HL-60 (cell line): ENCODE measurements around the gene METTL9.

ENCODE experiments used
- CTCF ChIP-seq: IDR thresholded peaks from one replicate; pipeline ENCODE4 v1.5.1; 2011; ENCODE audit warnings: low read length, control low read depth, inconsistent platforms; ENCODE audit not compliant: insufficient read depth
- TF ChIP-seq, protein P1 (sequence below): IDR thresholded peaks from 2 replicates; pipeline ENCODE4 v1.6.1; 2012; ENCODE audit warnings: low read depth; ENCODE audit not compliant: insufficient replicate concordance

- no peak for TF ChIP-seq CTCF
- TF ChIP-seq, protein P1, sequence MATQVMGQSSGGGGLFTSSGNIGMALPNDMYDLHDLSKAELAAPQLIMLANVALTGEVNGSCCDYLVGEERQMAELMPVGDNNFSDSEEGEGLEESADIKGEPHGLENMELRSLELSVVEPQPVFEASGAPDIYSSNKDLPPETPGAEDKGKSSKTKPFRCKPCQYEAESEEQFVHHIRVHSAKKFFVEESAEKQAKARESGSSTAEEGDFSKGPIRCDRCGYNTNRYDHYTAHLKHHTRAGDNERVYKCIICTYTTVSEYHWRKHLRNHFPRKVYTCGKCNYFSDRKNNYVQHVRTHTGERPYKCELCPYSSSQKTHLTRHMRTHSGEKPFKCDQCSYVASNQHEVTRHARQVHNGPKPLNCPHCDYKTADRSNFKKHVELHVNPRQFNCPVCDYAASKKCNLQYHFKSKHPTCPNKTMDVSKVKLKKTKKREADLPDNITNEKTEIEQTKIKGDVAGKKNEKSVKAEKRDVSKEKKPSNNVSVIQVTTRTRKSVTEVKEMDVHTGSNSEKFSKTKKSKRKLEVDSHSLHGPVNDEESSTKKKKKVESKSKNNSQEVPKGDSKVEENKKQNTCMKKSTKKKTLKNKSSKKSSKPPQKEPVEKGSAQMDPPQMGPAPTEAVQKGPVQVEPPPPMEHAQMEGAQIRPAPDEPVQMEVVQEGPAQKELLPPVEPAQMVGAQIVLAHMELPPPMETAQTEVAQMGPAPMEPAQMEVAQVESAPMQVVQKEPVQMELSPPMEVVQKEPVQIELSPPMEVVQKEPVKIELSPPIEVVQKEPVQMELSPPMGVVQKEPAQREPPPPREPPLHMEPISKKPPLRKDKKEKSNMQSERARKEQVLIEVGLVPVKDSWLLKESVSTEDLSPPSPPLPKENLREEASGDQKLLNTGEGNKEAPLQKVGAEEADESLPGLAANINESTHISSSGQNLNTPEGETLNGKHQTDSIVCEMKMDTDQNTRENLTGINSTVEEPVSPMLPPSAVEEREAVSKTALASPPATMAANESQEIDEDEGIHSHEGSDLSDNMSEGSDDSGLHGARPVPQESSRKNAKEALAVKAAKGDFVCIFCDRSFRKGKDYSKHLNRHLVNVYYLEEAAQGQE, result no peak
These were observed 102.9 kb downstream of the METTL9 start for GRCh38 chr16:21702276-21702675.
